ENCODE measurements around the gene CRY2. TPM values are rescaled to one million over a fixed set of nuclear protein-coding genes. Genes with fewer than 3 reads are reported as not detected.
"Not testable (repeated sequence)": the region's sequence is repeated elsewhere in the genome, so short reads cannot be mapped to it uniquely, and the experiment has no call there.

CRY2 gene
- total RNA-seq, 1 donor, result 14.7 TPM

DNA sequence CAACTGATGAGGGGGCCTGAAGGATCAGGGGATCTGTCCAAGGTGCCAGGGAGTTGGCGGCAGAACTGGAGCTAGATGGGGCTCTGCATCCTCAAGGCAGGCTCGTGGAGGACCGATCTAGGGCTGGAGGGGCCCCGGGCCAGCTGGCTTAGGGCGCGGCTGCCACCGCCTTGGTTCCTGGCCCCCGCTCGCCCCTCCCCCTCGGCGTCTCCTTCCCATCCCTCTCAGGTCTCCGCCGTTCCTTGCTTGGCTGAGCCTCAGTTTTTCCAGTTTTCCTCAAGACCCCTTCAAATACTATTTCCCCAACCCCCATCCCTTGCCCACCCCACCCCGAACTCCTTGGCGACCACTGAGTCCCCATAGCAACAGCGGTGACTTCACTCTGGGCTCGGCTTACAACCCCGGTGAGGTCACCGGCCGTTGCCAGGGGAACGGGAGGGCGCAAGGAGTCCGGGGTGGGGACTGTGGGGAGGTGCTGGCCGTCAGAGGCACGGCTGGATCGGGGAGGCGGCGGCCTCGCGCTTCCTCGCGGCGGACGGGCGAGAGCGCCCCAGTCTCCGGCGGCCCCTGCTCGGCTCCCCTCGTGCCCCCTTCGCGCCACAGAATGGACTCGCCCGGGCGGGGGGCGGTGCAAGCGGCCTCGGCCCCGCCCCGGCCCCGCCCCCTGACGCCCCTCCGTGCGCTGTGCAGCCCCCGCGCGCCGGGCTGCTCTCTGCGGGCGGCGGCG, 52.3 kb downstream of the CRY2 start:
- peak; percentile 85 for DNase-seq (ENCODE audit: low read depth)
- TF ChIP-seq, protein P1, sequence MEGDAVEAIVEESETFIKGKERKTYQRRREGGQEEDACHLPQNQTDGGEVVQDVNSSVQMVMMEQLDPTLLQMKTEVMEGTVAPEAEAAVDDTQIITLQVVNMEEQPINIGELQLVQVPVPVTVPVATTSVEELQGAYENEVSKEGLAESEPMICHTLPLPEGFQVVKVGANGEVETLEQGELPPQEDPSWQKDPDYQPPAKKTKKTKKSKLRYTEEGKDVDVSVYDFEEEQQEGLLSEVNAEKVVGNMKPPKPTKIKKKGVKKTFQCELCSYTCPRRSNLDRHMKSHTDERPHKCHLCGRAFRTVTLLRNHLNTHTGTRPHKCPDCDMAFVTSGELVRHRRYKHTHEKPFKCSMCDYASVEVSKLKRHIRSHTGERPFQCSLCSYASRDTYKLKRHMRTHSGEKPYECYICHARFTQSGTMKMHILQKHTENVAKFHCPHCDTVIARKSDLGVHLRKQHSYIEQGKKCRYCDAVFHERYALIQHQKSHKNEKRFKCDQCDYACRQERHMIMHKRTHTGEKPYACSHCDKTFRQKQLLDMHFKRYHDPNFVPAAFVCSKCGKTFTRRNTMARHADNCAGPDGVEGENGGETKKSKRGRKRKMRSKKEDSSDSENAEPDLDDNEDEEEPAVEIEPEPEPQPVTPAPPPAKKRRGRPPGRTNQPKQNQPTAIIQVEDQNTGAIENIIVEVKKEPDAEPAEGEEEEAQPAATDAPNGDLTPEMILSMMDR (IDR thresholded peaks at IDR 0.05; ENCODE audit: insufficient read depth, low read depth, low read length), result no peak
- peak overlapping the region; percentile 58 for H3K4me3 ChIP-seq (ENCODE audit: low read depth, low read length)

DNA sequence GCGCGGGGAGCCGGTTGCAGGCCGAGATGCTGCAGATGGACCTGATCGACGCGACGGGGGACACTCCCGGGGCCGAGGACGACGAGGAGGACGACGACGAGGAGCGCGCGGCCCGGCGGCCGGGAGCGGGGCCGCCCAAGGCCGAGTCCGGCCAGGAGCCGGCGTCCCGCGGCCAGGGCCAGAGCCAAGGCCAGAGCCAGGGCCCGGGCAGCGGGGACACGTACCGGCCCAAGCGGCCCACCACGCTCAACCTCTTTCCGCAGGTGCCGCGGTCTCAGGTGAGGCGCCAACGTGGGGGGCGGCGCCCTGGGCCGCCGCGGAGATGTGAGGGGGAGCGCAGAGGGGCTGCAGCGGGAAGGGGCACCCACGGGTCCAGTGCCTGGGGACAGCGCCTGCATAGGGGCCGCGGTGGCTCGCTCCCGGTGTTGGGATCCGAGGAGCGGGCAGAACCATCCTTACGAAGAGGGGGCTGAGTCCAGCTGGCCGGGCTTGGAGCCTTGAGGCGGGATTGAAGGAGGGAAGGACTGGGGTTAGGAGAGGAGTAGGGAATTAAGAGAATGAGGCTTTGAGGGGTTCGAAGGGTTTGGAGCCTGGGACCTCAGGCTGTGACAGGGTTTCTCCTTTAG, 53.0 kb downstream of the CRY2 start:
- DNase-seq (ENCODE audit: low read depth), result not testable (repeated sequence)
- H3K4me3 ChIP-seq (ENCODE audit: low read depth, low read length), result peak overlapping the region; percentile 56

DNA sequence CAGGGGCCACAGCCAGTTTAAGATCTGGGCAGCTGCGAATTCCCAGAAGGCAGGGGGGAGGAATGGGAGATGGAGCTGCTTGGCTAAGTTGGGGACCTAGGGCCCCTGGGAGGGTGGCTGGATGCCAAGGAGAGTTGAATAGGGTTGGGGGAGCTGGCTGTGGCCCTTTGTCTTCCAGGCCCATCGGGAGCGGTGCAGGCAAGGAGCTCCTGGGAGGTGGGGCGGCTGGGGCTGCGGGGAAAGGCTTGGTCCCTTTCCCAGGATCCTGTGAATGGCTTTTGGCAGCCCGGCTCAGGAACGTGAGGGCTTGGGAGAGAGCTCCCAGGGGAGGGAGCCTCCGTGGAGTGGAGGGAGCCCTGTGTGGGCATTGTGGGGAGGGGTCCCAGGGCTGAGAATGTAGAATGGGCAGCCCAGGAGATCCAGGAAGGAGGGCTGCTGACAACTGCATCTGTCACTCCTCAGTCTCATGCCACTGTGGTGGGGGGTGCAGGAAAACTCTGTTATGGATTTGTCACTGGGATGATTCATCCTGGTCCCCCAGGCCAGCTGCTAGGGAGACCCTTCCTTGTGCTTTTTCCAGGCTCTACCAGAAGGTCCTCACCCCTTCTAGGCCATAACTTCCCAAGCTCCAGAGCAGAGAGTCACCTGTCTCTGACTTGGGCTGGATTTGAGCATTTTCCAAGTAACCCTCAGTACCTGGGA, 53.8 kb downstream of the CRY2 start:
- no peak for DNase-seq (ENCODE audit: low read depth)
- peak overlapping the region; percentile 56 for H3K4me3 ChIP-seq (ENCODE audit: low read depth, low read length)
- TF ChIP-seq, protein P1 (IDR thresholded peaks at IDR 0.05; ENCODE audit: insufficient read depth, low read depth, low read length), result no peak

DNA sequence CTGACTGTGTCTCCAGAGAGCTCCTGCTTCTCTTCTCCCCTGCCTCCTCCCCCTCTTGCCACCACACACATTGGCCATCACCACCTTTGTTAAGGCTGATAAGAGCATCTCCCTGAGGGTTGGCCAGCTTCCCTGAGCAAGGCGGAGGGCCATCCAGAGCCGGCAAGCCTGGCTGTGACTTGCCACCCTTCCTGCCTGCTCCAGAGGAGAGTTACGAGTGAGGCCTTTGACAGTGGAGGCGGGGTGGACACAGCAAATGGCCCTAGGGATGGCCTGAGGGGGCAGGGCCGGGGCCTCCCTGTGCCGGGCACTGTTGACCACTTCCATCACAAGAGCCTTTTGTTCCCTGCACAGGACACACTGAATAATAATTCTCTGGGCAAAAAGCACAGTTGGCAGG, 54.4 kb downstream of the CRY2 start:
- TF ChIP-seq, protein P1 (IDR thresholded peaks at IDR 0.05; ENCODE audit: insufficient read depth, low read depth, low read length), result no peak
- H3K4me3 ChIP-seq (ENCODE audit: low read depth, low read length), result no peak overlapping the region
- DNase-seq (ENCODE audit: low read depth), result no peak

DNA sequence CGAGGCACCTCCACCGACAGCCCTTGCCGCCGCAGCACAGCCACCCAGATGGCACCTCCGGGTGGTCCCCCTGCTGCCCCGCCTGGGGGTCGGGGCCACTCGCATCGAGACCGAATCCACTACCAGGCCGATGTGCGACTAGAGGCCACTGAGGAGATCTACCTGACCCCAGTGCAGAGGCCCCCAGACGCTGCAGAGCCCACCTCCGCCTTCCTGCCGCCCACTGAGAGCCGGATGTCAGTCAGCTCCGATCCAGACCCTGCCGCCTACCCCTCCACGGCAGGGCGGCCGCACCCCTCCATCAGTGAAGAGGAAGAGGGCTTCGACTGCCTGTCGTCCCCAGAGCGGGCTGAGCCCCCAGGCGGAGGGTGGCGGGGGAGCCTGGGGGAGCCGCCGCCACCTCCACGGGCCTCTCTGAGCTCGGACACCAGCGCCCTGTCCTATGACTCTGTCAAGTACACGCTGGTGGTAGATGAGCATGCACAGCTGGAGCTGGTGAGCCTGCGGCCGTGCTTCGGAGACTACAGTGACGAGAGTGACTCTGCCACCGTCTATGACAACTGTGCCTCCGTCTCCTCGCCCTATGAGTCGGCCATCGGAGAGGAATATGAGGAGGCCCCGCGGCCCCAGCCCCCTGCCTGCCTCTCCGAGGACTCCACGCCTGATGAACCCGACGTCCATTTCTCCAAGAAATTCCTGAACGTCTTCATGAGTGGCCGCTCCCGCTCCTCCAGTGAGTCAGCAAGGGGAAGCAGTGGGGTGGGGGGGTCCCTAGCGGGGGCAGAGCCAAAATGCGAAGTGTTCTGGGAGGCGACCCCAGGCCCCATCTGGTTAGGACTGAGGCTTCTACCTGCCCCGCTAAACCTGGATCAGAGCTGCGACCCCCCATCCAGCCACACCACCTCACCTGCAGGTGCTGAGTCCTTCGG, 55.4 kb downstream of the CRY2 start:
- no peak overlapping the region for H3K4me3 ChIP-seq (ENCODE audit: low read depth, low read length)
- DNase-seq (ENCODE audit: low read depth), result no peak
- TF ChIP-seq, protein P1 (IDR thresholded peaks at IDR 0.05; ENCODE audit: insufficient read depth, low read depth, low read length), result no peak

DNA sequence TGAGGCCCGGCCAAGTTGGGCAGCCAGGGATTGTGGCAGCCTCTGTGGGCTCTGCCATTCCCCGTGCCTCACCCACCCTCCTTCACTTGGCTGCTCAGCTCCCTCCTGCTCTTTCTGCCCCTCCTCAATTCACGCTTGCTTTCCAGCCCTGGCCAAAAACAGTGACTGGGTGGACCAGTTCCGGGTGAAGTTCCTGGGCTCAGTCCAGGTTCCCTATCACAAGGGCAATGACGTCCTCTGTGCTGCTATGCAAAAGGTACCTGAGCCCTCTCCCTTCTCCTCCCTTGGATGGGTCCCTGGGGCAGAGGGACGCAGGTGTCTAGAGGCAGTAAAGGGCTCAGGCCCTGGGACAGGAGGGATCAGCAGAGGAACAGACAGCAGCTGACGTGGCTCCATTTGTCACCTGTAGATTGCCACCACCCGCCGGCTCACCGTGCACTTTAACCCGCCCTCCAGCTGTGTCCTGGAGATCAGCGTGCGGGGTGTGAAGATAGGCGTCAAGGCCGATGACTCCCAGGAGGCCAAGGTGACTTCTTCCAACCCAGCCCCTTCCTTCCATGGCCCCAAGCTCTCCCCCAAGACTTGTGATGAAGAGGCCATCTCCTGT, 57.1 kb downstream of the CRY2 start:
- TF ChIP-seq, protein P1 (IDR thresholded peaks at IDR 0.05; ENCODE audit: insufficient read depth, low read depth, low read length), result no peak
- no peak overlapping the region for H3K4me3 ChIP-seq (ENCODE audit: low read depth, low read length)
- DNase-seq (ENCODE audit: low read depth), result no peak
